ENCODE data around the gene USP46.
A peak's percentile ranks its signal among the peaks of the same experiment; 100 is the strongest.

USP46 gene

DNA sequence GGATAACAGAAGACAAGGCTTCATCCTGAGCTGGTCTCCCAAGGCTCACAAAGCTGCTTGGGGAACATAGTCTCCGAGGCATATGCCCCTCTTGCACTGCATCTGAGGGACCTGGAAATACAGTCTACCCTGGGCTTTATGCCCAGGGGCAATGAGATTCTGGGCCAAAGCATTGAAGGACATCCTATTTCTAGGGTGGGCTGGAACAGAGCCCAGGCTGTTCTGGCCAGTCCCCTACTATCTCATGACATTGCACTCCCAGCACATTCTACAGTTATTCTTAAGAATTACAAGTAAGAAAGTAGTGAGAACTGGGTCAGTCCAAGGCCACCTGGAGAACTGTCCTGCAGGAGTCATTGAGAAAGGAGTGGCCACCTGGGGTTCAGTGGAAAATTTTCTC, 107.6 kb downstream of the USP46 start:
- Histone ChIP-seq H3K79me1 (ENCODE audit: low read length) (no peaks in the 10 kb centered on the region), H3K4ac (ENCODE audit: low read depth, low read length) (no peak overlapping the region), H3K27ac (ENCODE audit: low read depth, low read length) (no peak overlapping the region), H3K23ac (ENCODE audit: low read length) (no peak overlapping the region), H3K79me2 (ENCODE audit: control insufficient read depth, insufficient read depth, low read length) (no peaks in the 10 kb centered on the region), H3K18ac (ENCODE audit: low read length) (peak overlapping the region; percentile 54), H3K36me3 (ENCODE audit: control insufficient read depth, insufficient read depth, low read length) (no peaks in the 10 kb centered on the region), H2BK5ac (ENCODE audit: low read length) (no peak overlapping the region), H4K8ac (ENCODE audit: low read depth, low read length) (no peak overlapping the region), H3K4me1 (ENCODE audit: control insufficient read depth, low read depth, low read length) (no peaks in the 10 kb centered on the region), H3K27me3 (ENCODE audit: insufficient read depth, low read length, poor library complexity) (no peaks in the 10 kb centered on the region), H2BK15ac (replicated peaks; ENCODE audit: low read depth) (no peak overlapping the region), H4K5ac (ENCODE audit: low read length) (no peak overlapping the region), H3K56ac (ENCODE audit: low read length) (no peak overlapping the region), H2AK5ac (ENCODE audit: low read length) (no peak overlapping the region), H3K4me3 (ENCODE audit: low read length) (no peak overlapping the region), H2BK120ac (ENCODE audit: low read depth, low read length) (no peak overlapping the region), H3K9ac (ENCODE audit: low read length) (no peak overlapping the region), H3K4me2 (ENCODE audit: low read length) (no peak overlapping the region)
- WGBS (ENCODE audit: extremely low coverage, insufficient coverage, low lambda C conversion rate), result no CpG with 5 or more reads among the region's 1 CpG
- no peak for DNase-seq

DNA sequence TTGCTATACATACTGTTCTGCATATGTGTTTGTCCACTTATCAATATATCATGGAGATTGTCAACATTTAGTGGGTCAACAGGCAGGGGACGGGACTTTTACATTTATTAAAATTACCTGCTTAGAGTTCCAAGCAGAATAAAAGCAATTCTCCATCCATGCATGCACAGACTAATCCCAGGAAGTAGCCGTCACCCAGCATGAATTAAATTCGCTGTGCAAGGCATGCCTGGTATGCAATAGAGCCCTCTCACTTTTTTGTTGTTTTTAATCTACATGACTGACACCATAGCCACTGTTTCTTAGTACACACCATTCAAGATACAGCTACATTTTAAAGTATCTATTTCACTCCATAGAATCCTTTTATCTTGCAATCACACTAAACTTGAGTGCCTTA, 108.9 kb downstream of the USP46 start:
- no CpG with 5 or more reads among the region's 3 CpGs for WGBS (ENCODE audit: extremely low coverage, insufficient coverage, low lambda C conversion rate)
- DNase-seq, result peak; percentile 44
- Histone ChIP-seq H2AK5ac (ENCODE audit: low read length) (no peak overlapping the region), H3K27me3 (ENCODE audit: insufficient read depth, low read length, poor library complexity) (no peaks in the 10 kb centered on the region), H3K36me3 (ENCODE audit: control insufficient read depth, insufficient read depth, low read length) (no peaks in the 10 kb centered on the region), H3K79me1 (ENCODE audit: low read length) (no peaks in the 10 kb centered on the region), H3K4me2 (ENCODE audit: low read length) (no peak overlapping the region), H3K27ac (ENCODE audit: low read depth, low read length) (no peak overlapping the region), H3K4ac (ENCODE audit: low read depth, low read length) (no peak overlapping the region), H3K18ac (ENCODE audit: low read length) (no peak overlapping the region), H2BK15ac (replicated peaks; ENCODE audit: low read depth) (no peak overlapping the region), H2BK120ac (ENCODE audit: low read depth, low read length) (no peak overlapping the region), H4K5ac (ENCODE audit: low read length) (no peak overlapping the region), H4K8ac (ENCODE audit: low read depth, low read length) (no peak overlapping the region), H3K4me3 (ENCODE audit: low read length) (no peak overlapping the region), H3K4me1 (ENCODE audit: control insufficient read depth, low read depth, low read length) (no peaks in the 10 kb centered on the region), H3K9ac (ENCODE audit: low read length) (no peak overlapping the region), H3K56ac (ENCODE audit: low read length) (no peak overlapping the region), H3K23ac (ENCODE audit: low read length) (no peak overlapping the region), H3K79me2 (ENCODE audit: control insufficient read depth, insufficient read depth, low read length) (no peaks in the 10 kb centered on the region), H2BK5ac (ENCODE audit: low read length) (no peak overlapping the region)

- no peaks in the 10 kb centered on the region for H3K79me1 ChIP-seq (ENCODE audit: low read length)
- WGBS (ENCODE audit: extremely low coverage, insufficient coverage, low lambda C conversion rate), result no CpG with 5 or more reads among the region's 8 CpGs
- H2BK120ac ChIP-seq (ENCODE audit: low read depth, low read length), result no peak overlapping the region
- H3K27ac ChIP-seq (ENCODE audit: low read depth, low read length), result no peak overlapping the region
- no peaks in the 10 kb centered on the region for H3K36me3 ChIP-seq (ENCODE audit: control insufficient read depth, insufficient read depth, low read length)
- no peaks in the 10 kb centered on the region for H3K4me1 ChIP-seq (ENCODE audit: control insufficient read depth, low read depth, low read length)
- H3K23ac ChIP-seq (ENCODE audit: low read length), result no peak overlapping the region
- no peak overlapping the region for H3K4ac ChIP-seq (ENCODE audit: low read depth, low read length)
- H3K4me3 ChIP-seq (ENCODE audit: low read length), result no peak overlapping the region
- no peaks in the 10 kb centered on the region for H3K79me2 ChIP-seq (ENCODE audit: control insufficient read depth, insufficient read depth, low read length)
- peak overlapping the region; percentile 13 for H3K18ac ChIP-seq (ENCODE audit: low read length)
- no peaks in the 10 kb centered on the region for H3K27me3 ChIP-seq (ENCODE audit: insufficient read depth, low read length, poor library complexity)
- no peak for DNase-seq
- no peak overlapping the region for H3K56ac ChIP-seq (ENCODE audit: low read length)
- H3K9ac ChIP-seq (ENCODE audit: low read length), result no peak overlapping the region
- H4K8ac ChIP-seq (ENCODE audit: low read depth, low read length), result no peak overlapping the region
- H2BK15ac ChIP-seq (replicated peaks; ENCODE audit: low read depth), result no peak overlapping the region
- no peak overlapping the region for H2AK5ac ChIP-seq (ENCODE audit: low read length)
- no peak overlapping the region for H2BK5ac ChIP-seq (ENCODE audit: low read length)
- H4K5ac ChIP-seq (ENCODE audit: low read length), result no peak overlapping the region
- no peak overlapping the region for H3K4me2 ChIP-seq (ENCODE audit: low read length)
Observed at GRCh38 chr4:52548818-52549570, 110.1 kb downstream of the USP46 start.

DNA sequence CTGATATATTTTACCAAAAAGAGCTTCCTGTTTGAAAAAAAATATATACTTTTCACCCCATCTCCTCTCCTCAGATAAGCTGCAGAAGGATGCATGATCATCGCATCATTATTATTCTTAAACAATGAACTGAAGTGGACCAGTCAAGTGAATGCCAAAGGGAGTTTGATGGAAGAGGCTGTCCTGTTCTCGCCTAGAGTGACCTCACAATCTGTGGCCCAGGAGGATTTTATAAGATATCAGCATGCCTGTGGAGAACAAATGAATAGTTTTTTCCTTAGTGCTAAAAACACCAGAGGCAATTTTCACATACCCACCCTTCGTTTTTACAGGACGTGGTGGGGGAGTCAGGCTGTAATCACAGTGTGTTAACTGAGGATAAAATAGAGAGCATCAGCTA, 112.7 kb downstream of the USP46 start:
- Histone ChIP-seq H3K79me1 (ENCODE audit: low read length) (no peaks in the 10 kb centered on the region), H3K27ac (ENCODE audit: low read depth, low read length) (no peak overlapping the region), H3K9ac (ENCODE audit: low read length) (no peak overlapping the region), H2BK120ac (ENCODE audit: low read depth, low read length) (no peak overlapping the region), H4K8ac (ENCODE audit: low read depth, low read length) (no peak overlapping the region), H3K4me3 (ENCODE audit: low read length) (no peak overlapping the region), H3K36me3 (ENCODE audit: control insufficient read depth, insufficient read depth, low read length) (no peaks in the 10 kb centered on the region), H3K4me1 (ENCODE audit: control insufficient read depth, low read depth, low read length) (no peaks in the 10 kb centered on the region), H3K4me2 (ENCODE audit: low read length) (no peak overlapping the region), H4K5ac (ENCODE audit: low read length) (no peak overlapping the region), H3K79me2 (ENCODE audit: control insufficient read depth, insufficient read depth, low read length) (no peaks in the 10 kb centered on the region), H3K56ac (ENCODE audit: low read length) (no peak overlapping the region), H3K27me3 (ENCODE audit: insufficient read depth, low read length, poor library complexity) (no peaks in the 10 kb centered on the region), H3K4ac (ENCODE audit: low read depth, low read length) (no peak overlapping the region), H2BK5ac (ENCODE audit: low read length) (no peak overlapping the region), H3K18ac (ENCODE audit: low read length) (no peak overlapping the region), H3K23ac (ENCODE audit: low read length) (no peak overlapping the region), H2BK15ac (replicated peaks; ENCODE audit: low read depth) (no peak overlapping the region), H2AK5ac (ENCODE audit: low read length) (no peak overlapping the region)
- no peak for DNase-seq
- WGBS (ENCODE audit: extremely low coverage, insufficient coverage, low lambda C conversion rate), result no CpG with 5 or more reads among the region's 4 CpGs

GRCh38 chr4:52545099-52546069, 113.7 kb downstream of the USP46 start:
- H2BK120ac ChIP-seq (ENCODE audit: low read depth, low read length), result no peak overlapping the region
- H3K79me1 ChIP-seq (ENCODE audit: low read length), result no peaks in the 10 kb centered on the region
- H4K8ac ChIP-seq (ENCODE audit: low read depth, low read length), result no peak overlapping the region
- peak; percentile 75 for DNase-seq
- H3K18ac ChIP-seq (ENCODE audit: low read length), result no peak overlapping the region
- no peak overlapping the region for H2AK5ac ChIP-seq (ENCODE audit: low read length)
- no peak overlapping the region for H3K4me2 ChIP-seq (ENCODE audit: low read length)
- H2BK15ac ChIP-seq (replicated peaks; ENCODE audit: low read depth), result peak overlapping the region; percentile 96
- no peak overlapping the region for H3K9ac ChIP-seq (ENCODE audit: low read length)
- no peaks in the 10 kb centered on the region for H3K4me1 ChIP-seq (ENCODE audit: control insufficient read depth, low read depth, low read length)
- H3K23ac ChIP-seq (ENCODE audit: low read length), result no peak overlapping the region
- no peak overlapping the region for H3K4me3 ChIP-seq (ENCODE audit: low read length)
- H4K5ac ChIP-seq (ENCODE audit: low read length), result no peak overlapping the region
- H2BK5ac ChIP-seq (ENCODE audit: low read length), result no peak overlapping the region
- no peak overlapping the region for H3K4ac ChIP-seq (ENCODE audit: low read depth, low read length)
- no peaks in the 10 kb centered on the region for H3K36me3 ChIP-seq (ENCODE audit: control insufficient read depth, insufficient read depth, low read length)
- H3K27me3 ChIP-seq (ENCODE audit: insufficient read depth, low read length, poor library complexity), result no peaks in the 10 kb centered on the region
- no peak overlapping the region for H3K56ac ChIP-seq (ENCODE audit: low read length)
- no peaks in the 10 kb centered on the region for H3K79me2 ChIP-seq (ENCODE audit: control insufficient read depth, insufficient read depth, low read length)
- no peak overlapping the region for H3K27ac ChIP-seq (ENCODE audit: low read depth, low read length)
- no CpG with 5 or more reads among the region's 13 CpGs for WGBS (ENCODE audit: extremely low coverage, insufficient coverage, low lambda C conversion rate)
